HL-60 (cell line): ENCODE results near the gene COX14.

ENCODE experiments used
- DNase-seq, 2 experiments: peaks; one replicate each; pipeline ENCODE4 v3.0.0-alpha.2; 2010 to 2020; ENCODE audit warnings: low read depth in 1 of 2, low spot score in 1 of 2
- H3K27ac ChIP-seq: fragments of 250-450 bp; sonication (Bioruptor Pico); replicated peaks from 2 replicates; pipeline ENCODE4 v1.5.1; 2020; ENCODE audit warnings: mild to moderate bottlenecking, moderate library complexity
- H3K27me3 ChIP-seq: fragments of 250-450 bp; sonication (Bioruptor Pico); 2 replicates; pipeline ENCODE4 v1.5.1; 2021; ENCODE audit warnings: mild to moderate bottlenecking, moderate library complexity; ENCODE audit not compliant: insufficient read depth, poor library complexity, severe bottlenecking
- H3K4me3 ChIP-seq: replicated peaks from 2 replicates; pipeline ENCODE4 v1.5.1; 2011; ENCODE audit warnings: mild to moderate bottlenecking, control low read depth, low read length; ENCODE audit not compliant: insufficient read depth
- CTCF ChIP-seq: IDR thresholded peaks from one replicate; pipeline ENCODE4 v1.5.1; 2011; ENCODE audit warnings: low read length, control low read depth, inconsistent platforms; ENCODE audit not compliant: insufficient read depth
- GABPA ChIP-seq: IDR thresholded peaks from 2 replicates; pipeline ENCODE4 v1.6.1; 2012; ENCODE audit warnings: low read depth
- POLR2AphosphoS5 ChIP-seq: IDR thresholded peaks from 2 replicates; pipeline ENCODE4 v1.6.1; 2012; ENCODE audit warnings: low read depth
- REST ChIP-seq: IDR thresholded peaks from 2 replicates; pipeline ENCODE4 v1.6.1; 2012; ENCODE audit warnings: low read depth; ENCODE audit not compliant: insufficient replicate concordance
- SPI1 ChIP-seq: IDR thresholded peaks from 2 replicates; pipeline ENCODE4 v1.6.1; 2012; ENCODE audit warnings: low read depth, mild to moderate bottlenecking, borderline replicate concordance

Gene COX14

GRCh38 chr12:50166799-50167048 is 54.7 kb downstream of the COX14 start:
- peak; percentile 43 to 53 for DNase-seq
- TF ChIP-seq CTCF (no peak), GABPA (no peak), POLR2AphosphoS5 (no peak; the same call in 1 of the 2 replicates), REST (no peak), SPI1 (no peak)
- Histone ChIP-seq H3K27ac (peak overlapping the region; percentile 86), H3K27me3 (no peaks in the 10 kb centered on the region), H3K4me3 (peak overlapping the region; percentile 94)

- H3K27me3 ChIP-seq, result no peaks in the 10 kb centered on the region
- DNase-seq, result peak; percentile 93 to 99
- H3K4me3 ChIP-seq, result peak within 1 kb of the TSS; percentile 94
- H3K27ac ChIP-seq, result peak within 1 kb of the TSS; percentile 86
- no peak for TF ChIP-seq REST
- peak; percentile 38; the same call in 1 of the 2 replicates for TF ChIP-seq GABPA
- TF ChIP-seq CTCF, result no peak
- TF ChIP-seq POLR2AphosphoS5, result peak; percentile 68
- peak; percentile 73; the same call in 1 of the 2 replicates for TF ChIP-seq SPI1
Observed at GRCh38 chr12:50167049-50167828, 55.2 kb downstream of the COX14 start, which contains the start of gene CERS5. CERS5 (minus strand) TSS chr12:50167369; CDS start chr12:50167297, 72 bp downstream.
